Gastroesophageal sphincter (tissue), 3 donors: Measurements from ENCODE around the gene SMAD3.

Experiments
- CTCF ChIP-seq, 4 experiments: fragments of 200-600 bp in 2 of 4; fragments of 450-650 bp in 2 of 4; sonication (generic) in 1 of 4; IDR thresholded peaks; one replicate each; pipeline ENCODE4 v1.5.1; 2017 to 2019; ENCODE audit warnings: antibody characterized with exemption in 4 of 4, mild to moderate bottlenecking in 2 of 4, moderate library complexity in 2 of 4
- EP300 ChIP-seq: sonication (generic); formaldehyde crosslinking; IDR thresholded peaks from one replicate; pipeline ENCODE4 v1.6.1; 2017; ENCODE audit warnings: antibody characterized with exemption, mild to moderate bottlenecking

- TF ChIP-seq EP300 (no peak), CTCF (IDR thresholded peaks at IDR 0.05) (no peak)
These were observed 45.8 kb downstream of the SMAD3 start for GRCh38 chr15:67110958-67111864.
